Islet of Langerhans (tissue), 1 donor: ENCODE data around the gene CDYL.
A peak's percentile ranks its signal among the peaks of the same experiment; 100 is the strongest.

Experiments used
- FAIRE-seq: peaks from one replicate; lab custom pipeline; 2011; peaks lifted over from hg19 to GRCh38; lab: Jason Lieb, UNC

The CDYL gene

GRCh38 chr6:4774715-4775493 is 1.3 kb upstream of the CDYL start:
- no peak for FAIRE-seq

GRCh38 chr6:4775494-4776130 is 592 bp upstream of the CDYL start:
- no peak for FAIRE-seq

GRCh38 chr6:4776493-4777393 is 539 bp downstream of the CDYL start:
- FAIRE-seq, result no peak

GRCh38 chr6:4777394-4777935 is 1.3 kb downstream of the CDYL start:
- FAIRE-seq, result no peak

GRCh38 chr6:4778086-4778485 is 1.9 kb downstream of the CDYL start:
- no peak for FAIRE-seq

GRCh38 chr6:4780360-4780812 is 4.2 kb downstream of the CDYL start:
- FAIRE-seq, result no peak

GRCh38 chr6:4781426-4781825 is 5.2 kb downstream of the CDYL start:
- no peak for FAIRE-seq

GRCh38 chr6:4781967-4782575 is 5.9 kb downstream of the CDYL start:
- FAIRE-seq, result no peak

GRCh38 chr6:4786996-4787395 is 10.8 kb downstream of the CDYL start:
- FAIRE-seq, result no peak

GRCh38 chr6:4788482-4788881 is 12.3 kb downstream of the CDYL start:
- no peak for FAIRE-seq

GRCh38 chr6:4788953-4789584 is 12.9 kb downstream of the CDYL start:
- FAIRE-seq, result no peak

GRCh38 chr6:4790158-4790899 is 14.1 kb downstream of the CDYL start:
- FAIRE-seq, result no peak

GRCh38 chr6:4794140-4794707 is 18.0 kb downstream of the CDYL start:
- no peak for FAIRE-seq

- FAIRE-seq, result no peak
These were observed 21.4 kb downstream of the CDYL start for GRCh38 chr6:4797587-4797986.

- FAIRE-seq, result peak; percentile 81
These were observed 23.7 kb downstream of the CDYL start for GRCh38 chr6:4799912-4800311.

- no peak for FAIRE-seq
These were observed 24.5 kb downstream of the CDYL start for GRCh38 chr6:4800662-4801061.

- no peak for FAIRE-seq
These were observed 25.4 kb downstream of the CDYL start for GRCh38 chr6:4801491-4802110.

GRCh38 chr6:4802312-4802935 is 26.2 kb downstream of the CDYL start:
- FAIRE-seq, result no peak

- FAIRE-seq, result no peak
These were observed 27.1 kb downstream of the CDYL start for GRCh38 chr6:4803343-4803744.

- FAIRE-seq, result no peak
These were observed 27.9 kb downstream of the CDYL start for GRCh38 chr6:4804095-4804494.
